Measurements from ENCODE around the gene TMED6.
A peak's percentile ranks its signal among the peaks of the same experiment; 100 is the strongest.
"Not testable (repeated sequence)": the region's sequence is repeated elsewhere in the genome, so short reads cannot be mapped to it uniquely, and the experiment has no call there.

TMED6 gene

DNA sequence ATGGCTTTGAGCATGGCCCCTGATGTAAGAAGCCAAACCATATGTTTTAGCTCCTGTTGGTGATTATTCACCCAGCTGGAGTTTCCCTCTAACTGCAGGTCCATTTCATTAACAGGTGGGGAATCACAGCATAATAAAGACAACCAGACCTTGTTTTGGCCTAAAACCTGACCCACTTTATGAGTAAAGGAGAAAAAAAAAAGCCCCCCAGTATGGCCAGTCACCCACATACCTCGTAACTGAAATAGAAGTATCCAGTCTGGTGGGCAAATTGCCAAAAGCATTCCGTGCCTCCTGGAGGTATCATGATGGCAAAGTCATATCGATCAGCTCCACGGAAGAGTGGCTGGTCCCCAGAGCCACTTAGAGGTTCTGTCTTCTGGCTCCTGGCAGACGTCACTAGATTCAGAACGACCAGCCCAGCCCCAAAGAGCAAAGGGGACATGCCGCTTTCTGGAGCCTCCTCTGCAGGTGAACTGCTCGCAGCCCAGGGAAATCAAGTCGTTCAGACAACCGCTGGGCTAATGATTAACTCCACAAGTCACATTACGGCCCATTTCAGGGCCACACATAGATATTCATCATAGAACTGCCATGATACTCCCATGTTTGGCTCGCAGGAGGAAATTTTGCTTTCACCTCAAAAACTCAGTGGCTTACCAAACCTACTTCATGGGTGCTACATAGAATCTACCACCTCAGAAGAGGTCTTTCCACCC lies at the start of gene TMED6:
TMED6 (minus strand) TSS at position 478 of the 719 bp plus-strand sequence; CDS start at position 445, 33 bp downstream.
- no peak for DNase-seq

DNA sequence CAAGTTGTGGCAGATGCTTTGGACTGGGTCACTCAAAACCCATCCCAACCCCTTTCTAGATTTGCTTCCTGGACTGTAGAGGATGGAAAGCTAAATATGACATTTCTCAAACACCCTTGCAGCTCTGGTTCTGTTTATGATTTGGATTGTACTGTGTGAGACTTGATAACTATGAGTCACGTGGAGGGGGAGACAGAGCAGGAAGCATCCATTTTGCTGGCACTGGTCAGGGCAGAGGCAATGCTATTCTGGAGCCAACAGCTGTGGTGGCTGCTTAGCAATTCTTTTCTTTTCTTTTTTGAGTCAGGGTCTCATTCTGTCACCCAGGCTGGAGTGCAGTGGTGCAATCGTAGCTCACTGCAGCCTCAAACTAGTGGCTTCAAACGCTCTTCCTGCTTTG lies 47.8 kb upstream of the TMED6 start:
- no peak for DNase-seq

DNA sequence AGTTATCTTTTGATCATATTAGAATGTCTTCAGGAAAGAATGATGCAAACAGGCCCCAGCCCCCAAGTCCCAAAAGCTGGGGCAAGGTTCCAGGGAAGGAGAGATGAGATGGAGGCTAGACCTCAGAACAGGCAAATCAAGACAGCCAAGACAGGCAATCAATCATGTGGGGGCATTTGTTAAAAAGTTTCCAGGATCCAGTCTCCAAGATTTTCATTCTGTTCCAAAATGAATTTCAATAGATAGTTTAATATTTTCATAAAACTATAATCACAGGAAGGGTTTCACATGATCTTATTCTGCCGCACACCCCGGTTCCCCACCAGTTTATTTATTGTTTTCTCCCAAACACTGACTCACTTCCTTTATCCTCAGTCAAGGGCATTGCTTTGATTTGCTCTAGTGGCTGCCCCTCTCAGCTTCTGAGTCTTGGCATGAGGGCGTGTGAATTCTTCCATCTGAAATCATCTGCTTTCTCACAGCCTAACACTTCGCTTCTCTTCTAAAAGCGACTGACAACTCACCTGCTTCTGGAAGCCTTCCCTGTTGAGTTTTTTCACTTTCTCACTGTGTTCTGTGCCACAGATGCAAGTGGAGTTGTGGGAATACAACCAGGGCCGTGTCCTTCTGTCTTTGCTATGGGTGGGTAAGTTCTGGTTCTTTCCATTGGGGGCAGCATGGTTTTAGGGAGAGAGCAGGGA lies 46.4 kb upstream of the TMED6 start:
- DNase-seq, result no peak

DNA sequence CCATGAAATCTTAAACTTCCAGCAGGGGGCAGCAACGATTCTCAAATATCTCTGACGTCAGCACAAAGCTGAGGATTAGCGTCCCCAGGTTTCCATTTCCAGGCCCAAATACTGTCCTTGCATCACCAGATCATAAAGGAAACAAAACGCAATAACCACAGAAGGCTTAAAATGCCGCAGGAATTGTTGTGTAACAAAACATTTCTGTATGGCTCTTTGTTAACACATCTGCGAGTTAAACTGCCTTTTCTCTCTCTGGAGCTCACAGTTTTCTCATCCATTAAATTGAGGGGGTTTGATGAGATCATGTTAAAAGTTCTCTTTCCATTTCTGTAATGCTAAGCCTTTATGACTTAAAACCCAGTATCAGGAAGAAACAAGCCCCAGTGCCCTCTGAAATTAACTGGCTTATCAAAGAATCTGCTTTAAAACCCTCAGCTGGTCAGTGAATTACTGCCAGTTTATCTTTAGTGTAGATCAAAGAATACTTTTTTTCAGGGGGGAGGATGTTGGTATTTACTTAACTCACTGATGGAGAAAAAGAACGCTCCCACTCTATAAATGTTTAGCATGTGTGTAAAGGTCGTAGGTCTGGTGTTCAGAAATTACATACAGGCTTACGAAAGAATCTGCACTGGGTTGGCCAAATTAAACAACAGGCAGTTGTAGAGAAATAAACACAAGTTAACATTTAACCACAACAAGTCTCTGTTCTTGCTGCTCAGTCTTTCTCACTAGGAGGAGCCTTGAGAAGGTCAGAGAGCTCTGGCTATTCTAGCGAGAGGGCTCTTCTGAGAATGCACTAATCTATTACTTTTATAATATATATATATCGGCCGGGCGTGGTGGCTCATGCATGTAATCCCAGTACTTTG lies 44.8 kb upstream of the TMED6 start:
- DNase-seq, result peak; percentile 68 to 82

DNA sequence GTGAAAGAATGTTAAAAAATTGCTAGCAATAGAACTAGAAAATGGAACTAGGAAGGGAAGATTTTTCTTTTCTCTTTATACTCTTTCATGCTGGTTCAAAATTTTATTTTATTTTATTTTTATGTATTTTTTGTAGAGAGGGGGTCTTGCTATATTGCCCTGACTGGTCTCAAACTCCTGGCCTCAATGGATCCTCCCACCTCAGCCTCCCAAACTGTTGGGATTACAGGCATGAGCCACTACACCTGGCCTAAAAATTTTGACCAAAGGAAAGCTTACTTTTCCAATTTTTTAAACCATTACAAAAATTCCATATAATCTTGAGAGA lies 44.2 kb upstream of the TMED6 start:
- DNase-seq, result no peak

DNA sequence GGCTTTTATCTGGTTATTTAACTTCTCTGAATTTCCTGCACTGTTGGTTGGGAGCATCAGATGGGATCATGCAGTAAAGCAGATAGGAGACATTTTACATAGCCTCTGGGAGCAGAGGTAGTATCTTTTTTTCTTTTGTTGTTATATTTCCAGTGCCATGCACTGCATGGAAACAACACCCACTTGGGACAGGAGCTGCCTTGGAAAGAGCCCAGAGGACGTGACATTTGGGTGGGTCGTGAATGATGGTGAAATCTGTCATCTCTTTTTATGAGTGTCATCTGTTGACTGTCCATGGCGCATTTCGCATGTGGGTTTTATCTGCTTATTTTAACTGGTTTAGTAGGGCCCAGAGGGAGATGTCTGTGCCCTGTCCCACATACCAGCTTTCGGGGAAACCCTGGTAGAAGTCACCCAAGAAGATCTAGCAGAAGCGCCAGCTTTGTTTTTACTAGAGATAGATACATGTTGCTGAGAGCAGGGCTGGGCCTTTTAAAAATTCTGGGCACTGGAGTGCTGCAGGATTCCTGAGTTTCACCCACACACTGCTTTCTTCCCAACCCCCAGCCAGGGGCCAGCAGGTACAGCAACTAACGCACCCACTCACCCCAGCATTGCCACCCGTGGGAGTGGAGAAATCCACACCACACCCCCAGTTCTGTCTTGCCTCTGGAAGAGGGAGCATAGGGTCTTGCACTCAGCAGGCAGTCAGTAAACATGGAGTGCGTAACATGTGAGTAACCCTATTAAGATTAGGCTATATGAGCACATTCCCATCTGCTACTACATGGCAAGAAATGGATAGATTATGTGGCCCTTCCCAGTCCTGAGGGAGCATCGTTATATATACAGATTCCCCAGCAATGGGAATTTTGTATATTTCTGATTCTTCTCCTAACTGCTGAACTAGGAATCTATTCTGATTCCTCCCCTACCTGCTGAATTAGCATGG lies 42.6 kb upstream of the TMED6 start:
- no peak for DNase-seq

DNA sequence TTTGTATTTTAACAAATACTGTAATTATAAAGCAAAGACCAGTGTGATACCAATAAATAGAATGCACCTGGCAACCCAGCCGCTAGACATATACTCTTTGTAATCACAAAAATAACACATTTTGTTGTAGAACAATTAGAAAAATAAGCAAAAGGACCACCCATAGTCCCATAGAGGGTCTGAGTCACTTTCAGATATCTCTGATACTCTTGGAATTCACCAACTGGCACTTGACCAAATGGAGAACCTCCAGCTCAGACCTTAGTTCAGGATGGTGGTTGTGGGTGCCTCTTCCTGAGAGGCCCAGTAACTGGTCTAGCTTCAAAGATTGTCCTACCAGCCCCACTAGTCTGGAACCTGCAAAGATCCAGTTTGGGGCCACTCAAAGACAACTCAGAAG lies 35.0 kb upstream of the TMED6 start:
- no peak for DNase-seq

DNA sequence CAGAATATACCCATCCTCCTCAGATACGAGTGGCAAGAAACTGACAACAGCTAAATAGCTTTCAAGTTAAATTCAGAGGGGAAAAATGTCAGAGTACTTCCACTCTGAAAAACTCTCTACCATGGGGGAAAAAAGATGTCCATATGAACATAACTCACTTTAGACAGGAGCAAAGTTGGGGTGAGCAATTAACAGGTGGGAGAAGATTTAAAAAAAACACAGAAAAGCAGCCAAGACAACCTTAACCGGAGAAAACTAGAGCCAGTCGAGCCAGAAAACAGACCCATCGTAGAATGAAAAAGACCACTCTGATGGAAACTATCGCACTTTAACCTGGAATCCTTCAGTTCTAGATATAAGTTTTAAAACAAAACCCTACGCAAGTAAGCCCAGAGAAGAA lies 33.4 kb upstream of the TMED6 start:
- DNase-seq, result no peak

DNA sequence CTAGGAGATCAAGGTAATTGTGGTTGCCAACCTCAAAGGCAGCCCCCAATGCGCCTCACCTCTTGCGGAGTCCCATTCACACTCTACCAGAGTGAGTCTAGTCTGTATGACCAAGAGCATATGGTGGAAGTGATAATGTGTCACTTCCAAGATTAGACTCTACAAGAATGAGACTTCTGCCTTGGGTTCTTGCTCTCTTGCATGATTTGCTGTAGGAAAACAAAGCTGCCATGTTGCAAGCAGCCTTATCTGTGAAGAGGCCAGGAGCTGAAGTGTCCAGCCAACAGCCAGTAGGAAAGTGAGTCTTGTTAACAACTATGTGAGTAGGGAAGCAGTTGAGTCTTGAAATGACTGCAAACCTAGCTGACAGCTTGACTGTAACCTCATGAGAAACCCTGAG lies 30.8 kb upstream of the TMED6 start:
- no peak for DNase-seq

DNA sequence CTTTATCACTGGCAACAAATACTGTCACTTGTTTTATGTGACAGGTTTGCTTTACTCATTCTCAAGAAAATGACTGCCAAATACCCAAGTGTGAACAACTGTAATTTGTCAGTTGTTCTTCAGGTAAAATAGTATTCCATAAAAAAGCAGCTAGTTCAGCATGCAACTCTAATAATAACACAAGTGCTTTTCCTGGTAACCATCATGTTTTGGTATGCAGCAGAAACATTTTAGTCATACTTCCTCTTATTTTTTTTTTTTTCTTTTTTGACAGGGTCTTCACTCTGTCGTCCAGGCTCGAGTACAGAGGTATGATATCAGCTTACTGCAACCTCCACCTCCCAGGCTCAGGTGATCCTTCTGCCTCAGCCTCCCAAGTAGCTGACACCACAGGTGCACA lies 29.6 kb upstream of the TMED6 start:
- no peak for DNase-seq

DNA sequence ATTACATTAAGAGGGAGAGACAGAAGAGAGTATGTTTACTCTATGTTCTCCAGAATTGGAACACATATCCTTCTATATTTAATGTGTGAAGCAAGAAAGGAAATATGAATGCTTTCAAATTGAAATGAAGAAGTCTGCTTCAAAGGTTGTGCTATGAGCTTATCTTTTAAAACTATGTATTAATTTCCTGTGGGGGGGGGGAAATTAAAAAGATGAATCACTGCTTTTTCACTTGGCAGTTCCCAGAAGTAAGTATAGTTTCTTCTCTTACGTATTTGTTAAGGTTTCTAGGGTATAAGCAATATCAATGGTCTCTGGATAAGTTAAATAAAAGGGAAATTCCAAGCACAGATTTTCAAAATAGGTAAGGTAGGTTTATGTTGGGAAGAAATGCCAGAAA lies 27.2 kb upstream of the TMED6 start:
- no peak for DNase-seq

DNA sequence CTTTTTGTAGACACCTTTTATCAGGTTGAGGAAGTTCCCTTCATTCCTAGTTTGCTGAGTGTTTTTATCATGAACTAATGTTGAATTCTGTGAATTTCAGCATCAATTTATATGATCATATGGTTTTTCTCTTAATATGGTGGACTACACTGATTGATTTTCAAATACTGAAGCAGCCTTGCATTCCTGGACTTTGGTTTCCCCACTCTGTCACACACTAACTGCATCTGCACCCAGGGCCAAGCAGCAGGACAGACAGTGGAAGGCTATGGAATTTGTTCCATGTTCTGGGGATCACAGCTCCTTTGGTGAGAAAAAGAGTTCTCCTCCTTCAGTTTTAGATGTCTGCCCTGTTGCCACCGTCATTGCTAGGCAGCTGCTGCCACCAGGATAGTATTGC lies 26.4 kb upstream of the TMED6 start:
- DNase-seq, result no peak

DNA sequence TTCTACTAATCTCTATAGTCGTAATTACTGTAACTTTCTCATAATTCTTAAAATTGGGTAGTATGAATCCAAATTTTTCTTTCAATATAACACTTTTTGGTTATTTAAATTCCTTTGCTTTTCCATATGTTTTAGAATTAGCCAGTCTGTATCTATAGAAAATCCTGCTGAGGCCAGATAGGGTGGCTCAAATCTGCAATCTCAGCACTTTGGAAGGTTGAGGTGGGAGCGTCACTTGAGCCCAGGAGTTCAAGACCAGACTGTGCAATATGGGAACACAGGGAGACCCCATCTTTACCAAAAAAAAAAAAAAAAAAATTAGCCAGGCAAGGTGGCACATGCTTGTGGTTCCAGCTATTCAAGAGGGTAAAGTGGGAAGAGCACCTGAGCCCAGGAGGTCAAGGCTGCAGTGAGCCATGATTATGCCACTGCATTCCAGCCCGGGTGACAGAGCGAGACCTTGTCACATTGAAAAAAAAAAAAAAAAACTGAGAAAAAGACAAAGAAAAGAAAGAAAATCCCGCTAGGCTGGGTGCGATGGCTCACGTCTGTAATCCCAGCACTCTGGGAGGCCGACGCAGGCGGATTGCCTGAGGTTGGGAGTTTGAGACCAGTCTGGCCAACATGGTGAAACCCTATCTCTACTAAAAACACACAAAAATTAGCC lies 24.9 kb upstream of the TMED6 start:
- no peak for DNase-seq

DNA sequence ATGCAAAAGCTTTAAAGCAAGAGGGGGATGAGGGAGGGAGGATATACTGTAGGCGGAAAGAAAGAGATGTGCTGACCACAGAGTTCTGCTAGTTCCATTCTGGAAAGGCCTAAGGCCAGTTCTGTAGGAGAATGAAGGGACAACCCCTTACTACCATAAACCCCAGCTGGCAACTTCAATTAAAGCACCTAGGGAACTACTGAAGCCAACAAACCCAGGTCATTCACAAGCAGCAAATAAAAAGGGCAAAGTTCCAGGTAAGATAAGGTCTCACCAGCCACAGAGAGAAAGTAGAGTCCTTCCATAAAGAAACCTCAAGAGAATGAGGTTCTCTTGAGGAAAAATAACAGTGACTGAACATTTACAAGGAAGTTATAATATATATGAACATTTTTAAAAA lies 21.4 kb upstream of the TMED6 start:
- no peak for DNase-seq

DNA sequence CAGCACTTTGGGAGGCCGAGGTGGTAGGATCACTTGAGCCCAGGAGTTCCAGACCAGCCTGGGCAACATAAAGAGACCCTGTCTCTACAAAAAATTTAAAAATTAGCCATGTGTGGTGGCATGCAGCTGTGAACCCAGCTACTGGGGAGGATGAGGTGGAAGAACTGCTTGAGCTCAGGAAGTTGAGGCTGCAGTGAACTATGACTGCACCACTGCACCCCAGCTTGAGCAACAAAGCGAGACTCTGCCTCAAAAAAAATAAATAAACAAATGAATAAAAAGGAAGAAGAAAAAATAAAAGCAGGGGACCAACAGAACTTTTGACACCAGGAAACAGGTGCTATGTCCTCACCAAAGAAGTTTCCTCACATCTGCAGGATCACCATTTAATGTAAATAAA lies 20.0 kb upstream of the TMED6 start:
- DNase-seq, result no peak

DNA sequence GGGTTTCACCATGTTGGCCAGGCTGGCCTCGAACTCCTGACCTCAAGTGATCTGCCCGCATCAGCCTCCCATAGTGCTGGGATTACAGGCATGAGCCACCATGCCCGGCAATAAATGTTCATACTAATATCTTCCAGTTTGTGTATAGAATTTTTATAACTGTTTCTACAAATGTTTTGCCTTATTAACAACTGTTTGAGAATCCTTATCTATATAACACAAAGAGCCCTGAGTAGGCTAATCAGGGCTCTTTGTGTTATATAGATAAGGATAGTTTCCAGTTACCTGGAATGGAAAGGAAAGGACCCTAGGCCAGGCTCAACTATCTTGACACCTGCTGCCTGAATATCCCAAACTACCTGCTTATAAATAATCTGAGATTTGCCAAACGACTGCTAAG lies 17.3 kb upstream of the TMED6 start:
- DNase-seq, result no peak

DNA sequence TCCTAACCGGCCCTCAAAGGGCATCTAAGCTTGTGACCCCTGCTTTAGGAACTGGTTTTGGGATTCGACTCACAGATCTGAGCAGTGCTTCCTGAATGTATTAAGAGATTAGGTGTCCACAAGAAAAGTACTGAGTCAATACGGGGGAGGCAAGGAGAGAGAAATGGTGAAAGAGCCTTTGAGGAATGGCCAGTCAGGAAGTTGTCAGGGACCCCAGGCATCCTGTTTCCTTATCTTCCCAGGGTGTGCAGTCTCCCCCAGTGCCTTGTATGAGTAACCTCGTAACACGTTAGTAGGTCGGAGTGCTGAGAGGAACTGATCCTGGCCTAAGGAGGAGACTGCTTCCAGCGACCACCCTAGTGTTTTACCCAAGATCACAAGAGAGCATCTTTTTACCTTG lies 16.4 kb upstream of the TMED6 start:
- no peak for DNase-seq

DNA sequence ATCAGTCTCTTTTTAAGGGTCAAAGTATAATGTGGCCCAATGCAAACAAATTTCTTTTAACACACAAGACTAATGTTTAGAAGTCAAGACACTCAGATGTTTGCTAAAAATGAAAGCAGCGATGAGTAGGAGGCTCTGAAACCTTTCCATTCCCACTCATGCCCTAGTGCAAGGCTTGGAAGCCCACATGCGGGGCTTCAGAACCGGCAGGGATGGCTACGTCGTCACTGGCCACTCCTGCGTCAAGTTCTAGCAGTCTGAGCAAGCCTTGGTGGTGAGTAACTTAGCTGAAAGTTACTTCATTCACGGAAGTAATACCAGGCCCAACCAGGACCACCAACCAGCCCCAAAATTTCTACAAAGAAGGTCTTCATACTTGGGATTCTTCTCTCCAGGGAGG lies 14.8 kb upstream of the TMED6 start:
- DNase-seq, result no peak

DNA sequence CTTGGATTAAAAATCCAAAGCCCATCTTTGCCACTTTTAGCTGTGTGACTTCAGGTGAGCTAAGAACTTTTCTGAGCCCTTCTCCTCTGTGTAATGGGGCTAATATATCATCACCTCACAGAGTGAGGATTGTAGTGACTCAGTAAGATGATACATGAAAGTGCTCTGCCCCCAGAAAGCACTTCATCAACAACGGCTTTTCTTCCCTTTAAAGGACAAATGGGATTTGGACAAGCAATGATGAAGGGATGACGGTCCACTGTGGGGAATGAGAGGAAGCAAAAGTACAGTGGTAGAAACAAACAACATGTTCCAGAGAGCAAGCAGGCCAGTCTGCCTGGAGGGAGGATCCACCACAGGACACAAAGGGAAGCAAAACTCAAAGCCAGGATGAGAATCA lies 14.3 kb upstream of the TMED6 start:
- DNase-seq, result no peak

DNA sequence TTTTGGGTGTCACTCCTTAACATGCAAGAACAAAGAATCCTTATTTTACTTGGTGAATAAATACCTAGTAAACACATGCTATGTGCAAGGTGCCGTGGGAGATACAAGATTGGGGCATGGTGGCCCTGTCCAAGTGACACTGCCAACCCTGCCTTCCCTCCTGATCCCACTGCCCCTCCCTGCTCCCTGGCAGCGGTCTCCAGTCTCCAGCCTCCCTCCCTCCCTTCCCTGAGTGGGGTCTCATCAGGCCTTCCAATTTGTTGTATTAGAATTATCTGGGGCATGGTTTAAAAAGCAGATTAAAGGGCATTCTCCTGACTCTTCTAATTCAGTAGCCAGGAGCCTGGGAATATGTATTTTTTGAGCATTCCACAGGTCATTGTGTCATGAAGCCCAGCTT lies 12.5 kb upstream of the TMED6 start:
- no peak for DNase-seq

DNA sequence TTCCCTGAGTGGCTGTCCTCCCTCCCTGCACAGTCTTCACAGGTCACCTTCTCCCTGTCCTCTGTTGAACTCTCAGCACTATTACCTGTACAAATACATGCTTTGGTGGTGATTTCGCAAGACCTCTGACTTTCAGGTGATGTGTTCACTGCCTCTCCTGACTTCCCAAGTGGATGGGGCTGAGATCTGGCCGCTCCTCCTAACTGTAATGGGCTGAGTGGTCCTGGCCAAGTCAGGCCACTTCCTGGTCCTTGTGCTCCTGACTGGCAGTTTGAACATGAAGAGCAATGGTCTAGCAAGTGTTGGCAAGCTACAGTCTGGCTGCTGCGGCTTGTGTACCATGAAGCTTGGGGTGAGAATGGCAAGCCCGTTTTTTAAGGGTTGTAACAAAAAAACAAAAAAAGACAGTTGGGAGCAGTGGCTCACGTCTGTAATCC lies 11.7 kb upstream of the TMED6 start:
- DNase-seq, result no peak

DNA sequence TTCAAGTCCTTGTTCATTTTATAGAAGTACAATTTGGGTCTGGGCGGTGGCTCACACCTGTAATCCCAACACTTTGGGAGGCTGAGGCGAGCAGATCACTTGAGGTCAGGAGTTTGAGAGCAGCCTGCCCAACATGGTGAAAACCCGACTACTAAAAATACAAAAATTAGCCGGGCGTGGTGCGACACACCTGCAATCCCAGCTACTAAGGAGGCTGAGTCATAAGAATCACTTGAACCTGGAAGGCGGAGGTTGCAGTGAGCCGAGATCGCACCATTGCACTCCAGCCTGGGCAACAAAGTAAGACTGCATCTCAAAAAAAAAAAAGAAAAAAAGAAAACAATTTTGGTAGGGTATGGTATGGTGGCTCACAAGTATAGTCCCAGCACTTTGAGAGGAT lies 8.5 kb upstream of the TMED6 start:
- DNase-seq, result not testable (repeated sequence)
